ENCODE results near the gene PIK3AP1. TPM values are rescaled to one million over a fixed set of nuclear protein-coding genes. Genes with fewer than 3 reads are reported as not detected.

Gene PIK3AP1
- total and polyA plus RNA-seq, 2 of the 8 experiments (the other 6 are each of a cell fraction or from before 2014, with no cell fraction given), result 1.9 to 4.5 TPM

DNA sequence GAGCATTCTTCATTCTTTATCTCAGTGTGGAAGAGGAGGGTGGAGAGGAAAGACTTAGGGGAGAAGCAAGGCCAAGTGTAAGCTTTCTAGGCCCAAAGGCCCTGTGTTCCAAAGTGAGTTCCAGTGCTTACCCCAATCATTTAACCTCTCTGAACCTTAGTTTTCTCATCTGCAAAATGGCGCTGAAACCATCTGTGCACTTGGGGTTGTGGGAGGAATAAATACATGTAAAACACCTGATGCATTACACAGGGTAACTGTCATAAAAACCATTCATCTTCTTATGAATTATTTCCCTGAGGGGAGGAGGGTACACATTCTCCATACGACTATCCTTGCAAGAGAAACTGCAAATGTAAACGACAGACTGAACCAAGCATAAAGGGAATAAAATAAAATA is 19.0 kb downstream of the PIK3AP1 start:
- H3K18ac ChIP-seq (ENCODE audit: extremely low read depth, low read length), result no peak overlapping the region
- ChIA-PET POLR2A (ENCODE audit: partially characterized antibody) (no interaction called here), CTCF (ENCODE audit: partially characterized antibody) (interaction anchor here (0.8 to 1.3 kb wide), 2 partner anchors 60 to 342 kb away, joined by 3 read pairs; no protein-coding TSS in a partner anchor)
- H3K14ac ChIP-seq (ENCODE audit: insufficient read length), result no peak overlapping the region
- H3K4ac ChIP-seq (replicated peaks; ENCODE audit: insufficient read length, low read depth, low read length), result no peak overlapping the region
- H2BK120ac ChIP-seq (replicated peaks; ENCODE audit: low read depth, low read length), result no peak overlapping the region
- no peaks in the 10 kb centered on the region for H3K9me3 ChIP-seq (ENCODE audit: insufficient read depth in 2 of 2, low read depth in 1 of 2, low read length in 1 of 2)
- H3K56ac ChIP-seq (replicated peaks; ENCODE audit: insufficient read length, low read depth, low read length), result no peak overlapping the region
- H3K23ac ChIP-seq (ENCODE audit: insufficient read length), result no peak overlapping the region
- no peak overlapping the region for H4K8ac ChIP-seq (ENCODE audit: extremely low read depth, insufficient read depth, low read length)
- no peak overlapping the region for H3K27ac ChIP-seq (ENCODE audit: low read depth, low read length)
- 89% methylated on average over 3 of the region's 3 CpGs; no CpG with 5 or more reads in 1 of the 2 experiments for WGBS, 2 experiments (ENCODE audit: extremely low coverage in 1 of 2, insufficient coverage in 1 of 2, insufficient read length in 1 of 2, insufficient replicate concordance in 2 of 2, low coverage in 1 of 2, low lambda C conversion rate in 2 of 2, missing lambda C conversion rate in 1 of 2)
- H3K27me3 ChIP-seq (replicated peaks in 1 of 4; ENCODE audit: control insufficient read depth in 3 of 4, extremely low read depth in 1 of 4, insufficient read depth in 3 of 4, low read length in 3 of 4), result no peaks in the 10 kb centered on the region
- FAIRE-seq (no peak), DNase-seq (ENCODE audit: low read depth in 1 of 2, low spot score in 2 of 2) (no peak)
- H2BK5ac ChIP-seq (ENCODE audit: low read depth, low read length), result no peak overlapping the region
- H2BK12ac ChIP-seq (ENCODE audit: low read depth, low read length), result no peak overlapping the region
- H3K79me2 ChIP-seq (ENCODE audit: control insufficient read depth in 1 of 2, insufficient read depth in 2 of 2, low read length in 2 of 2), result no peaks in the 10 kb centered on the region
- no peaks in the 10 kb centered on the region for H3K23me2 ChIP-seq (ENCODE audit: low read depth, low read length)
- H3K79me1 ChIP-seq (ENCODE audit: low read depth, low read length), result no peaks in the 10 kb centered on the region
- no peak overlapping the region for H2BK15ac ChIP-seq (ENCODE audit: low read length)
- no peak overlapping the region for H2BK20ac ChIP-seq (ENCODE audit: low read length)
- H2AFZ ChIP-seq (ENCODE audit: low read length), result no peak overlapping the region
- H3K9ac ChIP-seq (replicated peaks in 1 of 4; ENCODE audit: extremely low read depth in 1 of 4, low read depth in 3 of 4, low read length in 3 of 4), result no peak overlapping the region
- no peak overlapping the region for H3K4me3 ChIP-seq (ENCODE audit: extremely low read depth in 1 of 4, insufficient read depth in 2 of 4, low read depth in 3 of 4, low read length in 4 of 4)
- no peaks in the 10 kb centered on the region for H3K36me3 ChIP-seq (ENCODE audit: control insufficient read depth in 2 of 4, insufficient read depth in 4 of 4, low read length in 3 of 4)
- no peak overlapping the region for H4K91ac ChIP-seq (replicated peaks; ENCODE audit: insufficient read length, low read length)
- H3K4me2 ChIP-seq (ENCODE audit: insufficient read depth in 1 of 2, low read depth in 2 of 2, low read length in 2 of 2), result no peak overlapping the region
- no peak overlapping the region for H2AK5ac ChIP-seq (ENCODE audit: low read depth, low read length)
- no peak overlapping the region for H4K5ac ChIP-seq (ENCODE audit: insufficient read length, low read depth, low read length)
- peaks cover 0 to 4% (median 1%) of the 10 kb centered on the region in 4 experiments; a peak in 2 of 7 replicates for H3K4me1 ChIP-seq (replicated peaks in 1 of 4; ENCODE audit: control insufficient read depth in 3 of 4, insufficient read depth in 4 of 4, low read length in 3 of 4)
- H4K20me1 ChIP-seq (replicated peaks in 1 of 2; ENCODE audit: control insufficient read depth in 1 of 2, insufficient read depth in 2 of 2, low read length in 2 of 2), result no peaks in the 10 kb centered on the region
- TF ChIP-seq GTF2F1 (IDR thresholded peaks at IDR 0.05; ENCODE audit: borderline replicate concordance, low read depth, low read length) (no peak), SP1 (IDR thresholded peaks at IDR 0.05; ENCODE audit: low read depth, low read length) (no peak), ZNF274 (IDR thresholded peaks at IDR 0.05; ENCODE audit: borderline replicate concordance, extremely low read depth, low read length) (no peak)

Measured in H1 (cell line).